Measurements from ENCODE around the gene APMAP.

DNA sequence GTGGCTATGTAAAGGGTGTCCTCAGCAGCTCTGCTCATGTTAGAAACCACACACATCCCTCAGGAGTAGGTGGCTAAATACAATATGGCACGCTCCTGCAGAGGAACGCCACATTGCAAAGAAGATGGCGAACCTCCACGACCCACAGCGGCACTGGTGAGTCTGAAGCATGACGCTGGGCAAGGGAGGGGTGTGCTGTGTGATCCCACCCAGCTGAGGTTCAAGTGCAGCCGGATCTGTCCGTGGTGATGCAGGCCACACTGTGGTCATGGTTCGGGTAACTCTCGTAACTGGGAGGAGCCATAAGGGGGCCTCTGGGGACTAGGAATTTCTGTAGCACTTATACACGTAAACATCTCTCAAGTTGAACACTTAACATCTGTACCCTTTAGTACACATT lies 23.4 kb upstream of the APMAP start:
- TF ChIP-seq MTA3 (IDR thresholded peaks at IDR 0.05; ENCODE audit: borderline replicate concordance, low read length) = no peak
- TF ChIP-seq CTCF (IDR thresholded peaks at IDR 0.05 in 2 of 3, conservative IDR thresholded peaks at IDR 0.05 in 1 of 3; ENCODE audit: control insufficient read depth in 2 of 3, extremely low read depth in 1 of 3, insufficient read depth in 1 of 3, low read depth in 3 of 3, low read length in 3 of 3) = no peak
- no peak for TF ChIP-seq MYC (IDR thresholded peaks at IDR 0.05; ENCODE audit: insufficient read depth, insufficient read length, insufficient replicate concordance, low read length, severe bottlenecking)
- no peak for TF ChIP-seq BHLHE40 (IDR thresholded peaks at IDR 0.05; ENCODE audit: borderline replicate concordance in 1 of 2, low read depth in 2 of 2, low read length in 1 of 2)
- no peak for TF ChIP-seq POLR2A (IDR thresholded peaks at IDR 0.05; ENCODE audit: low read depth, low read length)
- TF ChIP-seq, protein P1, sequence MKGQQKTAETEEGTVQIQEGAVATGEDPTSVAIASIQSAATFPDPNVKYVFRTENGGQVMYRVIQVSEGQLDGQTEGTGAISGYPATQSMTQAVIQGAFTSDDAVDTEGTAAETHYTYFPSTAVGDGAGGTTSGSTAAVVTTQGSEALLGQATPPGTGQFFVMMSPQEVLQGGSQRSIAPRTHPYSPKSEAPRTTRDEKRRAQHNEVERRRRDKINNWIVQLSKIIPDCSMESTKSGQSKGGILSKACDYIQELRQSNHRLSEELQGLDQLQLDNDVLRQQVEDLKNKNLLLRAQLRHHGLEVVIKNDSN (IDR thresholded peaks at IDR 0.05; ENCODE audit: borderline replicate concordance, extremely low read length, insufficient read depth, low read depth, low read length) = no peak
- TF ChIP-seq ATF3 (IDR thresholded peaks at IDR 0.05; ENCODE audit: borderline replicate concordance, extremely low read depth, low read depth, low read length) = no peak
- TF ChIP-seq ZZZ3 (IDR thresholded peaks at IDR 0.05; ENCODE audit: control insufficient read depth, insufficient read length, low read depth) = no peak
- TF ChIP-seq, protein P2, sequence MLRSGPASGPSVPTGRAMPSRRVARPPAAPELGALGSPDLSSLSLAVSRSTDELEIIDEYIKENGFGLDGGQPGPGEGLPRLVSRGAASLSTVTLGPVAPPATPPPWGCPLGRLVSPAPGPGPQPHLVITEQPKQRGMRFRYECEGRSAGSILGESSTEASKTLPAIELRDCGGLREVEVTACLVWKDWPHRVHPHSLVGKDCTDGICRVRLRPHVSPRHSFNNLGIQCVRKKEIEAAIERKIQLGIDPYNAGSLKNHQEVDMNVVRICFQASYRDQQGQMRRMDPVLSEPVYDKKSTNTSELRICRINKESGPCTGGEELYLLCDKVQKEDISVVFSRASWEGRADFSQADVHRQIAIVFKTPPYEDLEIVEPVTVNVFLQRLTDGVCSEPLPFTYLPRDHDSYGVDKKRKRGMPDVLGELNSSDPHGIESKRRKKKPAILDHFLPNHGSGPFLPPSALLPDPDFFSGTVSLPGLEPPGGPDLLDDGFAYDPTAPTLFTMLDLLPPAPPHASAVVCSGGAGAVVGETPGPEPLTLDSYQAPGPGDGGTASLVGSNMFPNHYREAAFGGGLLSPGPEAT (IDR thresholded peaks at IDR 0.05; ENCODE audit: low read depth) = no peak
- no peak for TF ChIP-seq CREB1 (IDR thresholded peaks at IDR 0.05; ENCODE audit: low read depth)
- no peak for TF ChIP-seq JUND (IDR thresholded peaks at IDR 0.05; ENCODE audit: low read depth, low read length)
- no peak for TF ChIP-seq POLR2AphosphoS5 (IDR thresholded peaks at IDR 0.05; ENCODE audit: low read length)
- TF ChIP-seq SMAD1 (IDR thresholded peaks at IDR 0.05; ENCODE audit: low read depth, partially characterized antibody) = no peak
